GM12878 (cell line): ENCODE results near the gene LY6G5C. TPM values are rescaled to one million over a fixed set of nuclear protein-coding genes. Genes with fewer than 3 reads are reported as not detected.
A peak's percentile ranks its signal among the peaks of the same experiment; 100 is the strongest.

Source experiments
- BCL11A ChIP-seq: IDR thresholded peaks from 2 replicates; pipeline ENCODE4 v1.6.1; 2011; ENCODE audit warnings: low read depth, low read length
- CREM ChIP-seq: IDR thresholded peaks from 2 replicates; pipeline ENCODE4 v1.6.1; 2014; ENCODE audit warnings: antibody characterized with exemption, low read depth
- EP300 ChIP-seq, 2 experiments: fragments of 150-350 bp in 1 of 2; IDR thresholded peaks; 2 replicates each; pipeline ENCODE4 v1.6.1; 2011 to 2012; ENCODE audit warnings: low read depth in 2 of 2, low read length in 2 of 2, borderline replicate concordance in 1 of 2, improper control_type of control experiment in 1 of 2, inconsistent platforms in 1 of 2; ENCODE audit not compliant: control insufficient read depth in 1 of 2
- IKZF1 ChIP-seq: fragments of 450-650 bp; conservative IDR thresholded peaks from 2 replicates; pipeline ENCODE4 v1.6.1; 2017; ENCODE audit warnings: antibody characterized with exemption, mild to moderate bottlenecking
- KAT2A ChIP-seq: conservative IDR thresholded peaks from 2 replicates; pipeline ENCODE4 v1.6.1; 2011; ENCODE audit warnings: low read depth, low read length; ENCODE audit not compliant: control insufficient read depth
- LARP7 ChIP-seq: fragments of 450-650 bp; IDR thresholded peaks from 2 replicates; pipeline ENCODE4 v1.6.1; 2017; ENCODE audit warnings: mild to moderate bottlenecking
- MEF2B ChIP-seq: fragments of 450-650 bp; IDR thresholded peaks from 2 replicates; pipeline ENCODE4 v1.6.1; 2018; ENCODE audit warnings: mild to moderate bottlenecking, moderate library complexity; ENCODE audit not compliant: partially characterized antibody, poor library complexity, severe bottlenecking
- MXI1 ChIP-seq: fragments of 150-350 bp; IDR thresholded peaks from 2 replicates; pipeline ENCODE4 v1.6.1; 2011; ENCODE audit warnings: low read depth, mild to moderate bottlenecking, inconsistent platforms, low read length, improper control_type of control experiment
- NFYB ChIP-seq: IDR thresholded peaks from 2 replicates; pipeline ENCODE4 v1.6.1; 2011; ENCODE audit warnings: low read depth, mild to moderate bottlenecking, low read length, improper control_type of control experiment, moderate library complexity; ENCODE audit not compliant: insufficient read depth
- NR2F1 ChIP-seq: fragments of 450-650 bp; conservative IDR thresholded peaks from 2 replicates; pipeline ENCODE4 v1.6.1; 2017; ENCODE audit warnings: mild to moderate bottlenecking
- POLR2AphosphoS2 ChIP-seq: IDR thresholded peaks from 2 replicates; pipeline ENCODE4 v1.6.1; 2011; ENCODE audit warnings: low read depth, mild to moderate bottlenecking, low read length, improper control_type of control experiment, moderate library complexity
- SIN3A ChIP-seq: IDR thresholded peaks from 2 replicates; pipeline ENCODE4 v1.6.1; 2012; ENCODE audit warnings: low read depth, low read length, improper control_type of control experiment
- SMARCA5 ChIP-seq: fragments of 450-650 bp; IDR thresholded peaks from 2 replicates; pipeline ENCODE4 v1.6.1; 2017; ENCODE audit warnings: mild to moderate bottlenecking
- SPI1 ChIP-seq: IDR thresholded peaks from 2 replicates; pipeline ENCODE4 v1.6.1; 2011; ENCODE audit warnings: low read depth, mild to moderate bottlenecking, low read length, moderate library complexity, borderline replicate concordance; ENCODE audit not compliant: insufficient read depth
- STAT3 ChIP-seq: IDR thresholded peaks from 2 replicates; pipeline ENCODE4 v1.6.1; 2011; ENCODE audit warnings: low read depth, low read length, improper control_type of control experiment
- TCF12 ChIP-seq: IDR thresholded peaks from 2 replicates; pipeline ENCODE4 v1.6.1; 2011; ENCODE audit warnings: low read depth, mild to moderate bottlenecking, low read length
- ZSCAN29 ChIP-seq: fragments of 450-650 bp; IDR thresholded peaks from 2 replicates; pipeline ENCODE4 v1.6.1; 2017; ENCODE audit warnings: mild to moderate bottlenecking, moderate library complexity
- polyA plus RNA-seq, 11 experiments: library from polyadenylated mRNA; depleted of rRNA in 4 of 11; unstranded in 6 of 11; stranded (reverse) in 5 of 11; fragments of >200 nt; fragmentation: Nextera tagmentation in 4 of 11; fragmentation: Illumina TruSeq in 1 of 11; extraction: Ambion mirVana in 4 of 11; extraction: Trizol in 1 of 11; gene quantifications; 1 replicate in 1 of 11; 2 replicates in 10 of 11; pipeline versions ENCODE4 v1.2.1 to v1.2.3, GENCODE V29; 2011 to 2016; ENCODE audit warnings: inconsistent platforms in 2 of 11, missing spikeins in 2 of 11, low read depth in 1 of 11
- total RNA-seq, 4 experiments: library from RNA; depleted of rRNA in 3 of 4; stranded (reverse); fragments of >200 nt in 3 of 4; fragmentation: Illumina TruSeq in 1 of 4; extraction: Trizol in 1 of 4; gene quantifications; 2 replicates each; pipeline versions ENCODE4 v1.2.1 to v1.2.3, GENCODE V29; 2013 to 2021
- TF ChIP-seq, protein P1 (sequence below): fragments of 450-650 bp; IDR thresholded peaks from 2 replicates; pipeline ENCODE4 v1.6.1; 2016; ENCODE audit warnings: mild to moderate bottlenecking, moderate library complexity, borderline replicate concordance
- TF ChIP-seq, protein P2 (sequence below): IDR thresholded peaks from 2 replicates; pipeline ENCODE4 v1.6.1; 2012; ENCODE audit warnings: low read depth, low read length, improper control_type of control experiment
- TF ChIP-seq, protein P3 (sequence below): IDR thresholded peaks from 2 replicates; pipeline ENCODE4 v1.6.1; 2012; ENCODE audit warnings: low read depth, low read length, improper control_type of control experiment
- TF ChIP-seq, protein P4 (sequence below): IDR thresholded peaks from 2 replicates; pipeline ENCODE4 v1.6.1; 2011; ENCODE audit warnings: borderline replicate concordance, low read depth, mild to moderate bottlenecking, moderate library complexity, mixed read lengths, low read length; ENCODE audit not compliant: insufficient read depth; ENCODE audit errors: extremely low read length
- TF ChIP-seq, protein P5 (sequence below): IDR thresholded peaks from 2 replicates; pipeline ENCODE4 v1.6.1; 2011; ENCODE audit warnings: low read depth, mild to moderate bottlenecking, low read length, moderate library complexity, borderline replicate concordance; ENCODE audit errors: extremely low read depth

LY6G5C gene
- total and polyA plus RNA-seq, 10 of the 15 experiments (the other 5 are each of a cell fraction or from before 2014, with no cell fraction given) = 0.76 to 6.1 (median 1.7) TPM

- TF ChIP-seq, protein P1, sequence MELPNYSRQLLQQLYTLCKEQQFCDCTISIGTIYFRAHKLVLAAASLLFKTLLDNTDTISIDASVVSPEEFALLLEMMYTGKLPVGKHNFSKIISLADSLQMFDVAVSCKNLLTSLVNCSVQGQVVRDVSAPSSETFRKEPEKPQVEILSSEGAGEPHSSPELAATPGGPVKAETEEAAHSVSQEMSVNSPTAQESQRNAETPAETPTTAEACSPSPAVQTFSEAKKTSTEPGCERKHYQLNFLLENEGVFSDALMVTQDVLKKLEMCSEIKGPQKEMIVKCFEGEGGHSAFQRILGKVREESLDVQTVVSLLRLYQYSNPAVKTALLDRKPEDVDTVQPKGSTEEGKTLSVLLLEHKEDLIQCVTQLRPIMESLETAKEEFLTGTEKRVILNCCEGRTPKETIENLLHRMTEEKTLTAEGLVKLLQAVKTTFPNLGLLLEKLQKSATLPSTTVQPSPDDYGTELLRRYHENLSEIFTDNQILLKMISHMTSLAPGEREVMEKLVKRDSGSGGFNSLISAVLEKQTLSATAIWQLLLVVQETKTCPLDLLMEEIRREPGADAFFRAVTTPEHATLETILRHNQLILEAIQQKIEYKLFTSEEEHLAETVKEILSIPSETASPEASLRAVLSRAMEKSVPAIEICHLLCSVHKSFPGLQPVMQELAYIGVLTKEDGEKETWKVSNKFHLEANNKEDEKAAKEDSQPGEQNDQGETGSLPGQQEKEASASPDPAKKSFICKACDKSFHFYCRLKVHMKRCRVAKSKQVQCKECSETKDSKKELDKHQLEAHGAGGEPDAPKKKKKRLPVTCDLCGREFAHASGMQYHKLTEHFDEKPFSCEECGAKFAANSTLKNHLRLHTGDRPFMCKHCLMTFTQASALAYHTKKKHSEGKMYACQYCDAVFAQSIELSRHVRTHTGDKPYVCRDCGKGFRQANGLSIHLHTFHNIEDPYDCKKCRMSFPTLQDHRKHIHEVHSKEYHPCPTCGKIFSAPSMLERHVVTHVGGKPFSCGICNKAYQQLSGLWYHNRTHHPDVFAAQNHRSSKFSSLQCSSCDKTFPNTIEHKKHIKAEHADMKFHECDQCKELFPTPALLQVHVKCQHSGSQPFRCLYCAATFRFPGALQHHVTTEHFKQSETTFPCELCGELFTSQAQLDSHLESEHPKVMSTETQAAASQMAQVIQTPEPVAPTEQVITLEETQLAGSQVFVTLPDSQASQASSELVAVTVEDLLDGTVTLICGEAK = peak; percentile 94
- TF ChIP-seq MEF2B (peak; percentile 40), NFYB (0 out of 2 replicates have a peak, but pooled peaks have one; percentile 28), IKZF1 (peak; percentile 97), SPI1 (no peak; the same call in 1 of the 2 replicates), LARP7 (peak; percentile 76), ZSCAN29 (0 out of 2 replicates have a peak, but pooled peaks have one; percentile 8), CREM (peak; percentile 90), EP300 (IDR thresholded peaks at IDR 0.05; ENCODE audit: borderline replicate concordance in 1 of 2, control insufficient read depth in 1 of 2, low read depth in 2 of 2, low read length in 2 of 2) (no peak), BCL11A (no peak), STAT3 (no peak), KAT2A (no peak), TCF12 (peak; percentile 19; the same call in 1 of the 2 replicates), MXI1 (peak; percentile 37), SMARCA5 (peak; percentile 24; the same call in 1 of the 2 replicates), NR2F1 (peak; percentile 59), SIN3A (peak; percentile 61; the same call in 1 of the 2 replicates), POLR2AphosphoS2 (peak; percentile 59; the same call in 1 of the 2 replicates)
- TF ChIP-seq, protein P2, sequence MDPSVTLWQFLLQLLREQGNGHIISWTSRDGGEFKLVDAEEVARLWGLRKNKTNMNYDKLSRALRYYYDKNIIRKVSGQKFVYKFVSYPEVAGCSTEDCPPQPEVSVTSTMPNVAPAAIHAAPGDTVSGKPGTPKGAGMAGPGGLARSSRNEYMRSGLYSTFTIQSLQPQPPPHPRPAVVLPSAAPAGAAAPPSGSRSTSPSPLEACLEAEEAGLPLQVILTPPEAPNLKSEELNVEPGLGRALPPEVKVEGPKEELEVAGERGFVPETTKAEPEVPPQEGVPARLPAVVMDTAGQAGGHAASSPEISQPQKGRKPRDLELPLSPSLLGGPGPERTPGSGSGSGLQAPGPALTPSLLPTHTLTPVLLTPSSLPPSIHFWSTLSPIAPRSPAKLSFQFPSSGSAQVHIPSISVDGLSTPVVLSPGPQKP = peak; percentile 78
- TF ChIP-seq, protein P3, sequence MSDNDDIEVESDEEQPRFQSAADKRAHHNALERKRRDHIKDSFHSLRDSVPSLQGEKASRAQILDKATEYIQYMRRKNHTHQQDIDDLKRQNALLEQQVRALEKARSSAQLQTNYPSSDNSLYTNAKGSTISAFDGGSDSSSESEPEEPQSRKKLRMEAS = peak; percentile 14; the same call in 1 of the 2 replicates
- TF ChIP-seq, protein P4, sequence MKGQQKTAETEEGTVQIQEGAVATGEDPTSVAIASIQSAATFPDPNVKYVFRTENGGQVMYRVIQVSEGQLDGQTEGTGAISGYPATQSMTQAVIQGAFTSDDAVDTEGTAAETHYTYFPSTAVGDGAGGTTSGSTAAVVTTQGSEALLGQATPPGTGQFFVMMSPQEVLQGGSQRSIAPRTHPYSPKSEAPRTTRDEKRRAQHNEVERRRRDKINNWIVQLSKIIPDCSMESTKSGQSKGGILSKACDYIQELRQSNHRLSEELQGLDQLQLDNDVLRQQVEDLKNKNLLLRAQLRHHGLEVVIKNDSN = peak; percentile 38
- TF ChIP-seq, protein P5, sequence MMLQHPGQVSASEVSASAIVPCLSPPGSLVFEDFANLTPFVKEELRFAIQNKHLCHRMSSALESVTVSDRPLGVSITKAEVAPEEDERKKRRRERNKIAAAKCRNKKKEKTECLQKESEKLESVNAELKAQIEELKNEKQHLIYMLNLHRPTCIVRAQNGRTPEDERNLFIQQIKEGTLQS = peak; percentile 54; the same call in 1 of the 2 replicates
Measured at GRCh38 chr6:31665501-31666336, 15.1 kb downstream of the LY6G5C start, which contains the start of gene CSNK2B (continued).
